Measurements from ENCODE around the gene ZNF689.
"Not testable (repeated sequence)": the region's sequence is repeated elsewhere in the genome, so short reads cannot be mapped to it uniquely, and the experiment has no call there.

The ZNF689 gene

DNA sequence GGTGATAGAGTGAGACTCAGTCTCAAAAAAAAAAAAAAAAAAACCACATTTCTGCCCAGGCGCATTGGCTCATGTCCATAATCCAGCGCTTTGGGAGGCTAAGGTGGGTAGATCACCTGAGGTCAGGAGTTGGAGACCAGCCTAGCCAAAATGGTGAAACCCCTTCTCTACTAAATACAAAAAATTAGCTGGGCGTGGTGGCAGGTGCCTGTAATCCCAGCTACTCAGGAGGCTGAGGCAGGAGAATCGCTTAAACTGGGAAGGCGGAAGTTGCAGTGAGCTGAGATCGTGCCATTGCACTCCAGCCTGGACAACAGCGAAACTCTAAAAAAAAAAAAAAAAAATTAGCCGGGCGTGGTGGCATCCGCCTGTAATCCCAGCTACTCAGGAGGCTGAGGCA is 26.9 kb upstream of the ZNF689 start:
- not testable (repeated sequence) for DNase-seq (ENCODE audit: low read depth in 2 of 3, low spot score in 1 of 3)

DNA sequence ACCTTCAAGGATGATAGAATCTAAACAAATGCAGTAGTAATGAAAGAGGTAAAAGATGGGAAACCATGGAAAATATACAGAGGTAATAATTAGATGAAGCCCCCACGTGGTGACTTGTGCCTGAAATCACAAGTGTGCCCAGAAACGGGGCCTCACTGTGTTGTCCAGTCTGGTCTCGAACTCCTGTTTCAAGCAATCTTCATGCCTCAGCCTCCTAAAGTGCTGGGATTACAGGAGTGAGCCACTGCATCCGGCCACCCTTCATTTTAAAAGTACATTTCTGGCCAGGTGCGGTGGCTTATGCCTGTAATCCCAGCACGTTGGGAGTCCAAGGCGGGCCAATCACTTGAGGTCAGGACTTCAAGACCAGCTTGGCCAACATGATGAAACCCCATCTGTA is 26.4 kb upstream of the ZNF689 start:
- DNase-seq (ENCODE audit: low read depth in 2 of 3, low spot score in 1 of 3): no peak

DNA sequence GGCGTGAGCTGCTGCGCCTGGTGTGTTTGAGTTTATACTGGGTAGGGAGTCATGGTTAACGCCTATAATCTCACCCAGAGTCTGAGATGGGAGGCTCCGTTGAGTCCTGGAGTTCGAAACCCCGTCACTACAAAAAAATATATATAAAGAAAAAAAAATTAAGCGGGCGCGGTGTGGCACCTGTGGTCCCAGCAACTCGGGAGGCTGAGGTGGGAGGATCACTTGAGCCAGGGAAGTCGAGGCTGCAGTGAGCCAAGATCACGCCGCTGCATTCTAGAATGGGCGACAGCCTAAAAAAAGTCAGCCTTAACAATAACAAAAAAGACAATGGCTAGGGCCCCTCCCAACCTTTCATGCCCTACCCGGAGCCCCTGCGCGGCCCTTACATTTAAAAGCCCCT is 23.3 kb upstream of the ZNF689 start:
- DNase-seq (ENCODE audit: low read depth in 2 of 3, low spot score in 1 of 3): no peak

DNA sequence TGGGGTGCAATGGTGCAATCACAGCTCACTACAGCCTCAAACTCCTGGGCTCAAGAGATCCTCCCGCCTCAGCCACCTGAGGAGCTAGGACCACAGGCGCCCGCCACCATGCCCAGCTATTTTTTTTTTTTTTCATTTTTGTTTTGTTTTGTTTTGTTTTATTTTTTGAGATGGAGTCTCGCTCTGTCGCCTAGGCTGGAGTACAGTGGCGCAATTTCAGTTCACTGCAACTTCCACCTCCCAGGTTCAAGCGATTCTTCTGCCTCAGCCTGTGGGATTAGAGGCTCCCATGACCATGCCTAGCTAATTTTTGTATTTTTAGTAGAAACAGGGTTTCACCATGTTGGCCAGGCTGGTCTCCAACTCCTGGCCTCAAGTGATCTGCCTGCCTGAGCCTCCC is 22.3 kb upstream of the ZNF689 start:
- not testable (repeated sequence) for DNase-seq (ENCODE audit: low read depth in 2 of 3, low spot score in 1 of 3)

DNA sequence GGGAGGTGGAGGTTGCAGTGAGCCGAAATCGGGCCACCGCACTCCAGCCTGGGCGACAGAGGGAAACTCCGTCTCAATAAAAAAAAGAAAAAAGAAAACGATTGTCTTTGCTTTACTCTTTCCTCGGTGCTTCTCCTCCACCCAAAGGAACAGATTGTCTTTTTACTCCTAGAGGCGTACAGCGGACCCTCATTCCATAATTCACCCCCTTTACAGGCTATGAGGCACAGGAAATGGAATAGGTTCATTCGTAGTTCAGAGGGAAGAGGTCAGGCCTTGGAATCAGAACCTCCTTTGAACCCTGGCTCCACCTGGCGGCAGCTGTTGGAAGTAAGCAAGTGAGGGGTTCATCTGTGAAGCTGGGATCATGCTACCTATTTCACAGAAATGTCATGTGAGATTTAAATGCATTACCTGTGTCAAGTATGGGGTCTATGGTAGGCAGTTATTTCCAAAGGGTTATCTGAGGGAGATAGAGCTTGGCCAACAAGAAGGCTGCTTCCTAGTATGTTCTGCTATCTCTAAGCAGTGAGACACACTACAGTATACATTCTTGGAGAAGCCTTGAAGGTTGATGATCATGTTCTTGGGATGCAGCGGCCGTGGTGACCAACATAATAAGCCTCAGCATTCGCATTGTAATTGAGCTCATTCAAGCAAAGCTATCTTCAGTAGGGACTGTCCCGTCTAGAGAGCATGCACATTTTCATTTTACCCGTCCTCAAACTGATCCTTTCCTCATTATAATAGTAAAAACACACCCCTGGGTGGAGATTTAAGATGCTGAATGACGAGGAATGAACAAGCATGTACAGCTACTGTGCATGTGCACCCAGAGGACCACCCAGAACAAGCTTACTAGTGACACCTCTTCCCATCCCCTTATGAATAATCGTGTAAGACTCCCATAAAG is 18.7 kb upstream of the ZNF689 start:
- DNase-seq (ENCODE audit: low read depth in 2 of 3, low spot score in 1 of 3): peak; percentile 80 to 98 (median 85)

DNA sequence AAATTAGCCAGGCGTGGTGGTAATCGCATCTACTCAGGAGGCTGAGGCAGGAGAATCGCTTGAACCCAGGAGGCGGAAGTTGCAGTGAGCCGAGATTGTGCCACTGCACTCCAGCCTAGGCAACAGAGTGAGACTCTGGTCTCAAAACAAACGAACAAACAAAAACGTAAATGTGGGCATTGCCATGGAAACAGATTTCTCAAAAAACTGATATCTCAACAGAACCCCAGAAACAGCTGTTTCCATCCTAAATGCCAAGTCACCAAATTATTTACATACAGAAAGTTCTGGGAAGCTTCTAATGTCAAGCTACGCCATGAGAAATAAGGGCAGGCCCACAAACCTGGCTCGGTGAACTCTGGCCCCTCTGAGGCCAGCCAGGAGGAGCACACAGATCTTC is 16.0 kb upstream of the ZNF689 start:
- no peak for DNase-seq (ENCODE audit: low read depth in 2 of 3, low spot score in 1 of 3)

DNA sequence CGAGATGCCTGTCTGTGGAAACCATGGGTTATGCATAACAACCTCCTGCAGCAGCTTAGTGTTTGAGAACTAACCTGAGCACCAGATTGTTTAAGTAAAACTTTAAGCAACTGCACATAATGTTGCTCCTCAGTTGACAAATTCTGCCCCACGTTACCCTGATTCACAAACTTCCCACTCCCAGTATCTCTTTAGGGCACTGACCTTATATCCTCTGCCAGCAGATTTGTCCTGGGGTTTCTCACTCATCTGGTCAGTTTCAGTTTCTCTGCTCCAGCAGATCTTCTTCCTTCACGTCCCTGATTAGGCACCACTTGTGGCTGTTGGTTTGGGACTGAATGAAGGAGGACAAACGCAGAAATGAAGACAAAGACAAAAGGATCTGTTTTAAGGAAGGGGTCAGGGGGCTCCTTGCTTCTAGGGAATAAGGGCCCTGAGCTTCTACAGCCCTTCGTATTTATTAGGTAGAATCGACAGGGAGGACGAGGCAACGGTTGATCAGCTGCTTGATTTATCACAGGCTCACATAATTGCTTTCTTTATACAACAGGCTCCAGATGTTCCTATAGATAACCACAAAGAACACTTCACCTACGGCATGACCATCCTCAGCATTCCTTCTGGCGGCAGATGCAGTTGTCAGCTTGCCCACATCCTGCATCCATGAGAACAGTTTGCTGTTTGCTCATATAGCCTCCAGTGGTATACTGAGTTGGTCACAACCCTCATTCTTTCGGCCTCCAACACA is 13.5 kb upstream of the ZNF689 start:
- DNase-seq (ENCODE audit: low read depth in 2 of 3, low spot score in 1 of 3): no peak

DNA sequence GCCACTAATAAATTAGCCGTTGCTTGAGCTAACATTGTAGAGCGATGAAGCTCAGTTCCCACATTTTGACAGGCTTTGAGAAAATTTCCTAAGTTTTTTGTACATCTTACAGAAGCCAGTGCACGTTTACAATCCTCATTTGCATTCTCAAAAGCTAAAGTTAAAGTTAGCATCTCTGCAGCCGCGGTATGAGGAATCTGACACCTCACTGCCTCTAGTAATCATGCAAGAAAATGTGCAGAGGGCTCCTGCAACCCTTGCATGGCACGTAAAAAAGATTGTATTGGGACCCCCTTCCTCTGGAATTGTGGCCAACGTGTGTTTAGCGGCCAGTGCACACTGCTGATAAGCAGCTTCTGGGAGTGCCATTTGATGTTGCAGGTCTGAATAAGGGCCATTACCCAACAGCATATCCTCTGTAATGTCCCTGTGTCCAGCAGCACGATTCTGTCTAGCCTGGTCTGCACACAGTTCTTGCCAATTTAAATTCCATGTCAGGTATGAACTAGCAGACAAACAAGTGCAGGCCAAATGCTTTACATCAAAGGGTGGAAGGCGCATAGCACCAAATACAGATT is 12.4 kb upstream of the ZNF689 start:
- no peak for DNase-seq (ENCODE audit: low read depth in 2 of 3, low spot score in 1 of 3)

DNA sequence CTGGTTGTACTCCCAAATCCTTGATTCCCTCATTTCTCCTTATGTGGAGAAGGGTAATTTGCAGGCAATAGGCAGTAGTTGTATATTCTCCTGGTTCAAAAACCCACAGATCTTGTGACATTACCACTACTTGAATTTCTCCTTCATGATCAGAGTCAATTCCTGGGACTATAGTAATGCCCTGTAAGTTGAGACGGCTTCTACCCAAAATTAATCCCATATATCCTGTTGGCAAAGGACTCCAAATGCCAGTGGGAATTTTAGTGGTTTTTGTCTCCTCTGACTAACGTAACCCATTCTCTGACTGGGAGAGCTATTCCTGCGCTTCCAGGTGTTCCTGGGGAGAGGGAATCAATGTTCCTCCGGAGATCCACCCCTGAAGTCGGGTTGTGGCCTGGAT is 11.6 kb upstream of the ZNF689 start:
- no peak for DNase-seq (ENCODE audit: low read depth in 2 of 3, low spot score in 1 of 3)

DNA sequence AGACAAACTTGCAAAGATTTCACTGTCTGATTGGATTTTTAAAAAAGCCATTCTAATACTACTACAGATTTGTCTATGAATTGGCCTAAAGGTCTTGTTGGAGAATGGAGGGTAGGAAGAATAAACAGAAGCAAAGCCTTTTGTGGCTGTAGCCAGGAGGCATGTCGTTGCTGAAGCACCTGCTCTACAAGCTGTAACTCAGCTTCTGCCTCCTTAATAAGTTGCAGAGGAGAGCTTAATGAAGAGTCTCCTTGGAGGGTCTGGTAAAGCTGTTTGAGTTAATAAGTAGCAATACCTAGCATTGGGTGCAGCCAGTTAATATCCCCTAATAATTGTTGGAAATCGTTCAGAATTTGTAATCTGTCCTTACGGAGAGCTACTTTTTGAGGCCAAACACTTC is 10.0 kb upstream of the ZNF689 start:
- no peak for DNase-seq (ENCODE audit: low read depth in 2 of 3, low spot score in 1 of 3)

DNA sequence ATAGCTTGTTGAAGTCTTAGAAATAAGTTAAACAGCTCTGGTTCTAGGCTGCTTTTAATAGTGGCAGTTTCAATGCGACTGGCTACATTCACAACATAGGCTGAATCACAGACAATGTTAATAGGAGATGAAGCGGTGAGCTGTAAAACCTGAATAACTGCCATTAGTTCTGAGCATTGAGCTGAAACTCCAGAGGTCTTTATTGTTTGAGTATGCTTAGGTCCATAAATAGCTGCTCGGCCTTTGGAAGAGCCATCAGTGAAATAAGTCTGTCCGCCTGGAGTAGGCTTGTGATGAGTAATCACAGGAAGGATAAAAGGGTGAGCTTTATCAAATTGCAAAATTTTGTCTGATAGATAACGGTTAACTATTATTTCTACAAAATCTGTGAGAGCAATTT is 9.4 kb upstream of the ZNF689 start:
- no peak for DNase-seq (ENCODE audit: low read depth in 2 of 3, low spot score in 1 of 3)

DNA sequence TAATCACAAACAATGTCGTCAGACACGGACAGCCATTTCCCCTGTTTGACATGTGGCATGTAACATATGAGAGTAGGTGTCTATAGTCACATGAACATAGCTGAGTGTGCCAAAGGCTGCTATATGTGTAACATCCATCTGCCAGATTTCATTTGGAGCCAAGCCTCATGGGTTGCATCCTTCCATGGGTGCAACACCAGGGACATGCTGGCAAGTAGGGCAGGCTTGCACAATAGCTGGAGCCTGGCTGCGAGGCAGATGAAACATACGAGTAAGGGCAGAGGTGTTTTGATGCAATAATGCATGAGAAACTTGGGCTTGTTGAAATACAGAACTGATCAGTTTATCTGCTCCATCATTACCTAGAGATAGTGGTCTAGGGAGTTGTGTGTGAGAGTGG is 9.0 kb upstream of the ZNF689 start:
- no peak for DNase-seq (ENCODE audit: low read depth in 2 of 3, low spot score in 1 of 3)

DNA sequence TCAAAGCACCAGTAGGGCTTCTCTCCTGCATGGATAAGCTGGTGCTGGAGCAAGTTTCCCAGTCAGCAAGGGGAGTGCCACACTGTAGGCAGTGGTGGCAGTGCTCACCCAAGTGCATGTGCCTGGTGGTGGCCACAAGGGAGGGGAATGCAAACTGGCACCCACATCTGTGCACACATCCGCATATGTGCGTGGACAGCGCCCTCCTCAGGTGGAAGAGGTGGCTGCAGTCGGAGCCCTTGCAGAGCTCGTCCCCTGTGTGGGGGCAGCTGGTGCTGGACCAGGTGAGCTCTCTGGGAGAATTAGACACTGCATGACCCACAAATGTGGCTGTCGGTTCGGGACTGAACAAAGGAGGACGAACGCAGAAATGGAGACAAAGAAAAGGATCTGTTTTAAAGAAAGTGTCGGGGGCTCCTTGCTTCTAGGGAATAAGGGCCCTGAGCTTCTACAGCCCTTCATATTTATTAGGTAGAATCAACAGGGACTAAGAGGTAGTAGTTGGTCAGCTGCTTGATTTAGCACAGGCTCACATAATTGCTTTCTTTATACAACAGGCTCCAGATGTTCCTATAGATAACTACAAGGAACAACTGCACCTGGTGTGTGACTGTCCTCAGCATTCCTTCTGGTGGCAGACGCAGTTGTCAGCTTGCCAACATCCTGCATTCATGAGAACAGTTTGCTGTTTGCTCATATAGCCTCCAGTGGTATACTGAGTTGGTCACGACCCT is 5.3 kb upstream of the ZNF689 start:
- peak; percentile 80 to 87 (median 80) for DNase-seq (ENCODE audit: low read depth in 2 of 3, low spot score in 1 of 3)

DNA sequence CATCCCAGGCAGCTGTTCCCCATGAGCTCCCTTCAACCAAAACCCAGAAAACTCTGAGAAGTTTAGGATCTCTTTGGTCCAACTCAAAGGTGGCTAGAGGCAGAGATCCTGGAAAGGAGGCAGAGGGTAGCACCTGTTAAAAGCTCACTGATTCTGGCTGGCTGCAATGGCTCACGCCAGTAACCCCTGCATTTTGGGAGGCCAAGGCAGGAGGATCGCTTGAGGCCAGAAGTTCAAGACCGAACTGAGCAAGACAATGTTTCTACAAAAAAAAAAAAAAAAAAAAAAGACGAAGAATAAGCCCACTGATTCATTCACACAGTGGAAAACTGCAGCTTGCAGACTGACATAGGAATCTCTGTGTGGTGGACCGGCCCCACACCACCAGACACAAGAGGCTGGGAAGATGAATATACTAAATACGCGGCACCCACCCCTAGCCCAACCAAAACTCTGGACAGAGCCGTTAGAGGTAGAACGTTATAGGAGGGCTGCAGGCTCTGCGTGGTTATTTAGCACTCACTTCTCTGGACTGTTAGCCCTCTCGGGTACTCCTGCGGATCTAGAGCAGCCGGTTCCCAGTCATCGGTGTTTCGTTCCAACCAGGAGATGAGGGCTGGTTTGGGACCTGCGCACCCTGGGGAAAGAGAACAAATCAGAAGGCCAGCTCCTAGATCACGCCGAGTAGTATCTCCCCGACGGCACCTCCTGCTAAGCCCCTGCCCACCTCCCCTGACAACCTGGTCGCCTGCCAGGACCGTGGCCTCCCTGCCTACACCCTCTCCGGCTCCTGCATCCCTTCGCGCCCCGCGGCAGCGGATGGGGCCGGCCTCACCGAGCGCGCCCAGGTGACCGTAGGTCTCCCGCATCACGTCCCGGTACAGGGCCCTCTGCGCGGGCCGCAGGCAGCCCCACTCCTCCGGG is 925 bp downstream of the ZNF689 start:
- peak in 2 of 3 donors; percentile 26 to 35 for DNase-seq (ENCODE audit: low read depth in 2 of 3, low spot score in 1 of 3)

DNA sequence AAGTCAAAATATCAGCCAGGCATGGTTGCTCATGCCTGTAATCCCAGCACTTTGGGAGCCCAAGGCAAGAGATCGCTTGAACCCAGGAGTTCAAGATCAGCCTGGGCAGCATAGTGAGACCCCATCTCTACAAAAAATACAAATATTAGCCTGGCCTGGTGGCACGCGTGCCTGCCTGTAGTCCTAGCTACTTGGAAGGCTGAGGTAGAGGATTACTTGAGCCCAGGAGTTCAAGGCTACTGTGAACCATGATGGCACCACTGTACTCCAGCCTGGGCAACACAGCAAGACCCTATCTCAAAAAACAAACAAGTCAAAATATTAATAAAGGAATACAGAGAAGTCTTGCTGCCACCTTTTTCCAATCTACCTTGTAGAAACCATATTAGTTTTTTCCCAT is 4.2 kb downstream of the ZNF689 start:
- DNase-seq (ENCODE audit: low read depth in 2 of 3, low spot score in 1 of 3): no peak

DNA sequence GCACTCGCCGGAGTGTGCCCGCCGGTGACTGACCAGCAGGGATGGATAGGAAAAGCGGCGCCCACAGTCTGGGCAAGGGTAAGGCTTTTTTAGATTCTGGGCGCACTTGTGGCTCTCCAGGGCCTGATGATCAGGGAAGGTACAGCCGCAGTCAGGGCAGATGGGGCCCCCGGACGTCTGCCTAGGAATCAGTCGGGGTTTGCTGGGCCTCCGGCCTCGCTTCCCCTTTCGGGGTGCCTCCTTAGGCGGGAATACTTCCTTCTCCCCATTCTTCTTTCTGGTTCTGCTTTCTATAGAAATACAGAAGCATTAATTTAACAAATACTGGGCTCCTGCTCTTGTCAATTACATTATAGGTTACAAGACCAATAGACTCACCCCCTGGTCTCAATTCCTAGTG is 5.0 kb downstream of the ZNF689 start:
- DNase-seq (ENCODE audit: low read depth in 2 of 3, low spot score in 1 of 3): no peak

DNA sequence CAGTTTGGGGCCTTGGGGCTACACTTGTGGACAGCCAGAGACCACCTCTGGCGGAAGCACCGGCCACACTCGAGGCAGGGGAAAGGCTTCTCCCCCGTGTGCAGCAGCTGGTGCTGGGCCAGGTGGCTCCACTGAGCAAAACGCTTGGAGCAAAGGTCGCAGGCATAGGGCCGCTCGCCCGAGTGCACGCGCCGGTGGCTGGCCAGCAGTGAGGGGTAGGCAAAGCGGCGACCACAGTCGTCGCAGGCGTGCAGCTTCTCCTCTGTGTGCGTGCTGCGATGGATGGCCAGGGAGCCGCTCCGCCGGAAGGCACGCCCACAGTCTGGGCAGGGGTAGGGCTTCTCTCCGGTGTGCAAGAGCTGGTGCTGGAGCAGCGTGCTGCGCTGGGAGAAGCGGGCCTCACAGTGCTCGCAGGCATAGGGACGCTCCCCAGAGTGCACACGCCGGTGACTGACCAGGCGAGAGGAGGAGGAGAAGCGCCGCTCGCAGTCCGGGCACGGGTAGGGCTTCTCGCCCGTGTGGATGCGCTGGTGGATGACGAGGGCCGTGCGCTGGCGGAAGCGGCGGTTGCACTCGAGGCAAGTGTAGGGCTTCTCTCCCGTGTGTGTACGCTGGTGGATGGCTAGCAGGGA is 5.8 kb downstream of the ZNF689 start:
- no peak for DNase-seq (ENCODE audit: low read depth in 2 of 3, low spot score in 1 of 3)

DNA sequence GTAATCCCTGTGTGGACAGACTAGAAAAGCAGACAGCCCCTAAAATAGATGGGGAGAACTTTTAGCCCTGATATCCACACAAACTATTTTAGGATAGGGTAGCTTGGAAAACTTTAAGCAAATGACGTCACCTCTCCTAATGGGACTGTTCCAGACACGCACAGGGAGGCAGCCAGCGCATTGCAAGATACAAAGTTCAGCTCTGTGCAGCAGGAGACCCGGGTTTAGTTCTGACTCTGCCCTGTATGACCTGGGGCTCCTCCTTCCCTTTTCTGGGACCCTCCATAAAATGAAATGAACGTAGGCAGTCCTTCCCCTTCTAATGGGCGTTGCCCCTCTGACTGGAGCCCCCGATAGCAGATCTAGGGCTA is 6.3 kb downstream of the ZNF689 start:
- no peak for DNase-seq (ENCODE audit: low read depth in 2 of 3, low spot score in 1 of 3)

DNA sequence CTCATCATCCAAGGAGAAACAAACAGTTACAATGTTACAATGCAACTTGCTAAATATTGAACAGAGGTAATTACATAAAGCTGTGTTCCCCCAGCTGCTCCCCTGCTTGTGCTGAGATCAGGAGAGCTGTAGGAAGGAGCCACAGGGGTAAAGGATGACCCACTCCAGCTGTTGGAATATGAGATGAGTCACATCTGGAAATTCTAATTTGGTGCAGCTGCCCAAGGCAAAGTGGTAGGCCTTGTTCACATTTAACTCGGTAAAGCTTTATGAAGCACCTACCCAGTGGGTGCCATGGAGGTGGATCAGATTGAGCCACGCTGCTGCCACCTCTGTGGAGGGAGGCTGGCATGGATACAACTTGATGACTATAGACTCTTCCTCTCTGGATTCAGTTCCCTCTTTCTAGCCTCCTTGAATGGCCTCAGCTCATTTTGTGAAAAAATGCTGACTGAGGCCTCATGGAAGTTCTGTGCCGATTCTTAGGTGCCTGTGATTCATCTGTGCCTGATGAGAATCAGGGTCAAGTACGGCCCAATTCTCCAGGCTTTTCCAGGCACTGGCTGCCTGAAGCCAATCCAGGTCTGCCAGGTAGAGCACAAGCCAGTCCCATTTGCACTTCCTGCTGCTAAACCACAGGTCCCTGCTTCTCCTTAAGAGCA is 7.4 kb downstream of the ZNF689 start:
- DNase-seq (ENCODE audit: low read depth in 2 of 3, low spot score in 1 of 3): no peak
